ENCODE results near the gene RNF126.

The RNF126 gene

GRCh38 chr19:640606-641189, 22.3 kb downstream of the RNF126 start:
- H3K4me1 Mint-ChIP-seq: no peaks in the 10 kb centered on the region
- H3K27ac Mint-ChIP-seq: no peak overlapping the region
- H3K36me3 Mint-ChIP-seq (ENCODE audit: low read depth): peaks cover 4% of the 10 kb centered on the region
- no peak for TF ChIP-seq CTCF (IDR thresholded peaks at IDR 0.05; ENCODE audit: unreplicated experiment in 3 of 3)
- H3K27me3 Mint-ChIP-seq (ENCODE audit: low read depth): peaks cover 22% of the 10 kb centered on the region
- no peaks in the 10 kb centered on the region for H3K9me3 Mint-ChIP-seq
- no peak overlapping the region for H3K4me3 Mint-ChIP-seq

GRCh38 chr19:640161-640558, 22.9 kb downstream of the RNF126 start:
- Mint-ChIP-seq H3K36me3 (ENCODE audit: low read depth) (peaks cover 4% of the 10 kb centered on the region), H3K9me3 (no peaks in the 10 kb centered on the region), H3K4me3 (no peak overlapping the region), H3K27me3 (ENCODE audit: low read depth) (peaks cover 22% of the 10 kb centered on the region), H3K4me1 (no peaks in the 10 kb centered on the region), H3K27ac (no peak overlapping the region)
- no peak for TF ChIP-seq CTCF (IDR thresholded peaks at IDR 0.05; ENCODE audit: unreplicated experiment in 3 of 3)

GRCh38 chr19:639253-640160, 23.5 kb downstream of the RNF126 start, which contains the start of gene FGF22:
TSS of gene FGF22 (plus strand) at chr19:639879. CDS start at chr19:639926, 47 bp downstream.
- Mint-ChIP-seq H3K36me3 (ENCODE audit: low read depth) (no peaks in the 10 kb centered on the region), H3K27me3 (ENCODE audit: low read depth) (peaks cover 22% of the 10 kb centered on the region), H3K4me3 (peak within 1 kb of the TSS; percentile 69 to 85 (median 78)), H3K27ac (no peak within 1 kb of the TSS), H3K4me1 (no peaks in the 10 kb centered on the region), H3K9me3 (no peaks in the 10 kb centered on the region)
- TF ChIP-seq CTCF (IDR thresholded peaks at IDR 0.05; ENCODE audit: unreplicated experiment in 3 of 3): no peak

- no peak for TF ChIP-seq CTCF (IDR thresholded peaks at IDR 0.05; ENCODE audit: unreplicated experiment in 3 of 3)
- H3K27me3 Mint-ChIP-seq (ENCODE audit: low read depth): peaks cover 22% of the 10 kb centered on the region
- H3K4me1 Mint-ChIP-seq: no peaks in the 10 kb centered on the region
- H3K36me3 Mint-ChIP-seq (ENCODE audit: low read depth): no peaks in the 10 kb centered on the region
- no peaks in the 10 kb centered on the region for H3K9me3 Mint-ChIP-seq
- H3K4me3 Mint-ChIP-seq: peak overlapping the region; percentile 69 to 85 (median 78)
- H3K27ac Mint-ChIP-seq: no peak overlapping the region
Observed at GRCh38 chr19:638906-639252, 24.1 kb downstream of the RNF126 start.

GRCh38 chr19:634975-635652, 27.9 kb downstream of the RNF126 start:
- TF ChIP-seq CTCF (IDR thresholded peaks at IDR 0.05; ENCODE audit: unreplicated experiment in 3 of 3): no peak
- peaks cover 18% of the 10 kb centered on the region for H3K27me3 Mint-ChIP-seq (ENCODE audit: low read depth)
- peak overlapping the region; percentile 56 to 96 (median 58) for H3K4me3 Mint-ChIP-seq
- peaks cover 4% of the 10 kb centered on the region for H3K36me3 Mint-ChIP-seq (ENCODE audit: low read depth)
- H3K9me3 Mint-ChIP-seq: no peaks in the 10 kb centered on the region
- H3K27ac Mint-ChIP-seq: no peak overlapping the region
- H3K4me1 Mint-ChIP-seq: peaks cover 5% of the 10 kb centered on the region

Data from nephron (organoid).